Breast epithelium (tissue), 3 donors: Measurements from ENCODE around the gene CCSER1.

Source experiments
- CTCF ChIP-seq, 3 donors: fragments of 450-650 bp; IDR thresholded peaks; one replicate each; pipeline ENCODE4 v1.5.1; 2016 to 2017; ENCODE audit warnings: antibody characterized with exemption in 3 of 3, mild to moderate bottlenecking in 3 of 3, moderate library complexity in 3 of 3
- POLR2AphosphoS5 ChIP-seq, 3 donors: sonication (generic); formaldehyde crosslinking; IDR thresholded peaks; one replicate each; pipeline ENCODE4 v1.6.1; 2017; ENCODE audit warnings: antibody characterized with exemption in 3 of 3

GRCh38 chr4:91147067-91147466, 1019.9 kb downstream of the CCSER1 start:
- TF ChIP-seq POLR2AphosphoS5 (IDR thresholded peaks at IDR 0.05) (no peak), CTCF (IDR thresholded peaks at IDR 0.05) (no peak)
